ENCODE results near the gene MMP26.

DNA sequence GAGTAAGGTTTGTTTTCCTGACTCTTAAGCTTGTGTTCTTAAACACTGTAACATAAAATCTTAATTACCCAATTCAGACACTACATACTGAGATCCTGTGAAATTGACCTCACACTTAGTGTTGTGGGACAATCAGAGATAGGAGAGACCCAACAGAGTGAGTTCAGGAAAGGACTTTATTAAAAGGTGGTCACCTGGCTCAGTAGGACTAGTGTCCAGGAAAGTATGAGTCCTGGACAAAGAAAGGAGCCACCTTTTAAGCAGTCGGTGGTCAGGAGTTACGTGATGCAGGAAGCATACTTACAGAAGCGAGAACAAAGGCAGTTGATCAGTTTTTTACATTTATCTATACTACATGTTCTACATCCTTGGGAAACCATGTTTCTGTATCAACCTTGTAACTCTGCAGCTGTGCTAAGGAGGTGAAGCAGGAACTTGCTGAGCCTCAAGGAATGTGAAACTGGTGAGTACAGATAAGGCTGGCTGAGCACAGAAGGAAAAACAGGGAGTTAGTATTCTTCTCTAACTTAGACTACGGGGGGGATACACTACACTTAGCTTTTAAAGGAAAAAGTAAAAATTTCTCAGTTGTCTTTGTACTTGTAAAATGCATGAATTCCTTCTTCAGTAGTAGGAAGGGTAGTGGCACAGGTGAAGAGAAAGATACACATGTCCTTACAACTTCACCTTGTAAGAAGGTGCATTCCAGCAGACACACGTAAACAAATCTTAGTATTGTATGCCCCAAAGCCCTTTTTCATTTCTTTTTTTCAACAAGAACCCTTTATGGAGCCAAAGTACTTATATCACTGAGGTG, 45.7 kb upstream of the MMP26 start:
- no peak for TF ChIP-seq CTCF (IDR thresholded peaks at IDR 0.05)
- no peak for TF ChIP-seq POLR2A (IDR thresholded peaks at IDR 0.05)

Measured in sigmoid colon (tissue), 3 donors.